Esophagus mucosa (tissue), 1 donor: Measurements from ENCODE around the gene ZNF559. TPM values are rescaled to one million over a fixed set of nuclear protein-coding genes. Genes with fewer than 3 reads are reported as not detected.

ENCODE experiments used
- ATAC-seq: fragments of 200-7000 bp; cut with Tn5 transposase; one replicate; pipeline ENCODE4 v1.9.1; 2020
- total RNA-seq: library from RNA; stranded (reverse); gene quantifications from one replicate; pipeline ENCODE4 v1.2.4, GENCODE V29; 2023
- donor health status: DM: yes; HTN: yes; CAD: no.

The ZNF559 gene
- total RNA-seq, 1 donor from 2014 or later = 2.9 TPM

GRCh38 chr19:9354651-9355050 lies 30.7 kb downstream of the ZNF559 start:
- ATAC-seq = no peak

- ATAC-seq = no peak
Observed at GRCh38 chr19:9362905-9363304, 38.9 kb downstream of the ZNF559 start, which contains the start of gene ZNF177. Gene ZNF177, plus strand, starts transcription at chr19:9363013. Its CDS starts 15,299 bp downstream, at chr19:9378312.

- no peak for ATAC-seq
Observed at GRCh38 chr19:9370738-9371619, 47.0 kb downstream of the ZNF559 start.

- ATAC-seq = no peak
Observed at GRCh38 chr19:9381361-9381785, 57.4 kb downstream of the ZNF559 start.

Other genes starting within 250 kb of the ZNF559 start
- gene OR1M1, start 237.1 kb upstream of the ZNF559 start, total RNA-seq = not detected
- not detected for gene OR7G2, start 216.7 kb upstream of the ZNF559 start, total RNA-seq
- gene OR7G1, start 208.4 kb upstream of the ZNF559 start, total RNA-seq = not detected
- gene OR7G3, start 197.2 kb upstream of the ZNF559 start, total RNA-seq = not detected
- gene ZNF317, start 183.8 kb upstream of the ZNF559 start, total RNA-seq = 15.1 TPM
- not detected for gene OR7D2, start 145.2 kb upstream of the ZNF559 start, total RNA-seq
- not detected for gene OR7D4, start 104.6 kb upstream of the ZNF559 start, total RNA-seq
- not detected for gene OR7E24, start 73.2 kb upstream of the ZNF559 start, total RNA-seq
- 3.5 TPM for gene ZNF699, start 14.3 kb upstream of the ZNF559 start, total RNA-seq
- 0.20 TPM for gene ZNF177, start 38.8 kb downstream of the ZNF559 start, total RNA-seq
- 11.8 TPM for gene ZNF266, start 111.4 kb downstream of the ZNF559 start, total RNA-seq
- gene ZNF560, start 174.4 kb downstream of the ZNF559 start, total RNA-seq = not detected
- gene ZNF426, start 214.5 kb downstream of the ZNF559 start, total RNA-seq = 31.2 TPM